HG03575 (cell line): ENCODE data around the gene LAMC1.

Experiments used
- ATAC-seq: cut with Tn5 transposase; IDR thresholded peaks from one replicate; pipeline ENCODE4 v1.9.1; 2021; ENCODE audit not compliant: unreplicated experiment, insufficient number of reproducible peaks, low FRiP score; ENCODE audit errors: extremely low read depth

The LAMC1 gene

DNA sequence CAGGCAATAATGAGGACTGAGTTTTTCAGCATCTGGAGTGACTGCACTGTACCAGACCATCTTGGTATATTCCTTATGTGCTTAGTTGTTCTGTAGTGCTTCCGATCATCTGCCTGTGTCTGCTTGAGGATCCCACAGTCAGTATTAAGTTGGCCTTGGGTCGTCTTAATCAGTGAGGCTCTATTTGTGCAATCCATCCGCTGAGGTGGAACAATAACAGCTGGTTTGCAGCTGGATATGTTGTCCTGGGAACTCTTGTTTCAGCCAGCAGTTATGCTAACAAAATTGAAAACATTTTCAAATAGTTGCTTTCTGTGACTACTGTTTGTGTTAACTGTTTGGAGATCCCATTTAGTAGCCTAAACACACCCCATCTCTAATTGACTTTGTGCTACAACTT lies 73.7 kb downstream of the LAMC1 start:
- no peak for ATAC-seq

DNA sequence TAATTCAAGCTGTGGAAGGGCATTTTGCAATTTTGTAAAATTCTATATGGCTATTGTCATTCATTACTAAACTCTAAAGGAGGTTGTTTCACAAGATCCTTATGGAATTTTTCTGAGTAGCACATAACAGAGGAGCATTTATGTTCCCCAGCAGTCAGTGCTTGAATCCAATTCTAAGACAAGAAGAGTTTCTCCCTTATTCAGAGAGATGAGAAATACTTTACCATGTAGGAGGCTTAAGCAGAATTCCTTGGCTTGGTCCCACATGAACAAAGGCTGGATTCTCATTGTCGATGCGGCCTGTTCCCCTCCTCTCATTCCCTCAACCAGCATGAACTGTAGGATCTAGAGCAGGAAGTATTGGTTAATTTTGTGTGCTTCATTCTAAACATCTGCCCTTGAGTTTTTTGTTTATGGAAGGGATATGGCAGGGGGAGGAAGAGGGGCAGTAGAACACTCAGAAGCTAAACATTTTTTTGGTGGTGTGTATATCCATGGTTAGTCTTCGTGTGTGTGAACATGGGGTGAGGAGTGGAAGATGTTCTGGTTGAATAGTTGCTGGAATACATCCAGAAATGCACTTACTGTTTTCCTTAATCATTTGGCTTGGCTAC lies 74.3 kb downstream of the LAMC1 start:
- no peak for ATAC-seq

DNA sequence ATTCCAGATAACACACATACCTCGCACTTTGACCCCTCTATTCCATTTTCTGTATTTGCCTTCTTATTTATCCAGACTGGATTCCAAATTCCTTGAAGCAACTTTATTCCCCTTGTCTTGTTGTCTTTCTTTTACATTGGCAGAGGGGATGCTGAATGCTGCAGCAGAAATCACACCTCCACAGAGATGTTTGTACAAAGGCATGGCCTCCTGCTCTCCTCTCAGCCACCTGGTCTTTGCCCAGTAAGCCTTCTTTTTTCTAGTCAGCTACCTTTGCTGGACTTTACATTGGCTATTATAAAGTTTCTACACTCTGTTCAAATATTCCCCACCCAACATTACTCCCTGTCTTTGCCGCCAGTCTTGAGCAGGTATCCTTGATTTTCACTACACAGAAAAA lies 75.1 kb downstream of the LAMC1 start:
- no peak for ATAC-seq

DNA sequence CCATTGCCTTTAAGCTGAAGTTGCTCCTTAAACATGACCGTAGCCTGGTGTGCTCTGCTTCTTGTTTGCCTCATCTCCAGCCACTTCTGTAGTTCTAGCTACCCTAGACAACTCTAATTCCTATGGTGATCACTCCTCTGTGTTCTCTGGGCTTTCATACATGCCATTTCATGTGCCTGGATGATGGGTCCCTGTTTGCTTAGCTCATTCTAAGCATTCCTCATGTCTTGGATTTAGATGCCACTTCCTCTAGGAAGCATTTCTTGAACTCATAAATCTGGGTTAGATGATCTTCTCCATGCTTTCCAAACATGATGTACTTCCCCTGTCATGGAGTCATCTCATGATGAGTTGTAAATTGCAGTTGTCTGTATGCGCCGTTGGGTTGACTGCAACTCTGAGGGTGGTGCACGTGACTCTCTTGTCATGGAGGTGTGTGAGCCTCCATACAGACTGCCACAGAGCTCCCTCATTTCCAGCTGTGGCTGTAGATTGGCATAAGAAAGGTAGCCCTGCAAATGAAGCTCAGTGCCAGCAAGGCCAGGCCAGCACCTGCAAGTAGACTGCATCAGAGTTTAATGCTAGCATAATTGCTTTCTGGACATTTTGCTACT lies 77.2 kb downstream of the LAMC1 start:
- no peak for ATAC-seq

GRCh38 chr1:183101081-183101480 lies 77.9 kb downstream of the LAMC1 start:
- no peak for ATAC-seq

GRCh38 chr1:183101841-183102276 lies 78.6 kb downstream of the LAMC1 start:
- ATAC-seq = no peak

- no peak for ATAC-seq
These were observed 79.9 kb downstream of the LAMC1 start for GRCh38 chr1:183103147-183103546.

- no peak for ATAC-seq
These were observed 80.4 kb downstream of the LAMC1 start for GRCh38 chr1:183103577-183103976.

DNA sequence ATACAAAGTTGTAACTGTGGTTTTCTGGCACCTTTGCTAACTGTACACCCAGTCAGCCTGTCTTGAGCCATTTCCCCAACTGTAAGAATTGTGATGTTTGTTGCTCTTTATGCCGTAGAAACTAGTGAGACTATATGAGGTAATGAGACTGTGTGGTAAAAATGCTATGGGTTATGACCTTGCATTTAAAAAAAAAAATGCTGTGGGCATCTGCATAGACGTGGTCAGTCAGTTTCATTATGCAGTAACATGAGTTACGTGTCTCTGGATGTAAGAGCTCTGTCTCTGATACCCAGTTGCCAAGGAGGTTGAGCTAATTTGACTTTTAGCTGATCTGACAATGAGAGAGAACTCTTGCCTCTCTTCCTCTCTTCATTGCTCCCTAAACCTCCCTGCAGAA lies 82.2 kb downstream of the LAMC1 start:
- no peak for ATAC-seq

- no peak for ATAC-seq
These were observed 82.9 kb downstream of the LAMC1 start for GRCh38 chr1:183106166-183106565.

DNA sequence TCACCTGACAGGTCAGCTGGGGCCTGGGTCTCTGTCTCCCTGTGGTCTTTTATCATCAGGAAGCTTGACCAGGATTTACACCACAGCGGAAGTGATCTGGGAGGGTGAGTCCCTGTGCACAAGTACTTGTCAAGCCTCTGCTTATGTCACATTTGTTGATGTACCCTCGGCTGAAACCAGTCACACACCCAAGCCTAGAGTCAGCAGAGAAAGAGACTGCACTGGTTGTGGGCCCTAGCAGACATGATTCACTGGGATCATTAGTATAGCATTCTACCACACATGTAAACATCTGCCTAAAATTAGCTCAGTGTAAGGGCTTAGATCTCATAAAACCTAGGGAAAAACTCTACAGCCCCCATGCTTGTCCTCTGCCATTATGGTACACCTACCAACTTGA lies 83.5 kb downstream of the LAMC1 start:
- ATAC-seq = no peak

DNA sequence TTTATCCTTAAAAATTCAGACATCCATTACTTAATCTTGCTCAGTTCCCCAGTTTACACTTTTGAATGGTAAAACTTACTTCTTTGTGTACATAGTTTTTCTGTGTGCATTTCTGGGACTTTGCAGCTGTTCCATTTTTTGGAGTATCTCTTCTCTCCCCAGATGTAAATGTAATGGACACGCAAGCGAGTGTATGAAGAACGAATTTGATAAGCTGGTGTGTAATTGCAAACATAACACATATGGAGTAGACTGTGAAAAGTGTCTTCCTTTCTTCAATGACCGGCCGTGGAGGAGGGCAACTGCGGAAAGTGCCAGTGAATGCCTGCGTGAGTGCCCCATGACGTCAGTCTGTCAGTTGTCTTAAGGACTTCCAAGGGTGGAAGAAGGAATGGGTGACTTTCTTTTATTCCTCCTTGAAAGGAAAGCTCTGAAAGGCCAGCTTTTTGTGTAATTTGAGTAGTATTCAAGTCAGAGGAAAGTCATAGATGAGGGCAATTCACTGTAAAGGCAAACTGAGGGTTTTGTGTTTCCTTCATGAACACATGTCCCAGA lies 87.2 kb downstream of the LAMC1 start:
- no peak for ATAC-seq

DNA sequence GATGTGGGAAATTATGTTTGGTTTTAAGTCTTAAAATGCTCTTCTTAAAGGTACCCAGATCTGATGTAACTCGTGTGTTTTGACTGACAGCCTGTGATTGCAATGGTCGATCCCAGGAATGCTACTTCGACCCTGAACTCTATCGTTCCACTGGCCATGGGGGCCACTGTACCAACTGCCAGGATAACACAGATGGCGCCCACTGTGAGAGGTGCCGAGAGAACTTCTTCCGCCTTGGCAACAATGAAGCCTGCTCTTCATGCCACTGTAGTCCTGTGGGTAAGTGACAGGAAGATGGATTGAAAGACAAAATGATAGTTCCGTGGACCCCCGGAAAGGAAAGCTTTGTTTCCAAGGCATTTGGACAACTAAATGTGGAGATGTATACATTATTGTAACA lies 91.2 kb downstream of the LAMC1 start:
- no peak for ATAC-seq

GRCh38 chr1:183116416-183116815 lies 93.2 kb downstream of the LAMC1 start:
- no peak for ATAC-seq

GRCh38 chr1:183121609-183122008 lies 98.4 kb downstream of the LAMC1 start:
- ATAC-seq = no peak

- ATAC-seq = no peak
These were observed 101.0 kb downstream of the LAMC1 start for GRCh38 chr1:183124259-183124658.

- ATAC-seq = no peak
These were observed 102.2 kb downstream of the LAMC1 start for GRCh38 chr1:183125279-183125999.

DNA sequence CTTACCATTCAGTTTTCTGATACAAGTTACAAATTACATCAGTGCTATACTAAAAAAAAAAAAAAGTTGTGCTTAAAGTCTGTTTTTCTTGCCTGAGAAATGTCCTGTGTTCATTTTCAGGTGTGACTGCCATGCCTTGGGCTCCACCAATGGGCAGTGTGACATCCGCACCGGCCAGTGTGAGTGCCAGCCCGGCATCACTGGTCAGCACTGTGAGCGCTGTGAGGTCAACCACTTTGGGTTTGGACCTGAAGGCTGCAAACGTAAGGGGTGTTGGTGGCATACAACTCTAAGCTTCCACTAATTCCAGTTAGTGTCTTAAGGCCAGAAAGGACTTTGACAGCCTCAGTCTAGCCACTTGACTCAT lies 102.8 kb downstream of the LAMC1 start:
- no peak for ATAC-seq

DNA sequence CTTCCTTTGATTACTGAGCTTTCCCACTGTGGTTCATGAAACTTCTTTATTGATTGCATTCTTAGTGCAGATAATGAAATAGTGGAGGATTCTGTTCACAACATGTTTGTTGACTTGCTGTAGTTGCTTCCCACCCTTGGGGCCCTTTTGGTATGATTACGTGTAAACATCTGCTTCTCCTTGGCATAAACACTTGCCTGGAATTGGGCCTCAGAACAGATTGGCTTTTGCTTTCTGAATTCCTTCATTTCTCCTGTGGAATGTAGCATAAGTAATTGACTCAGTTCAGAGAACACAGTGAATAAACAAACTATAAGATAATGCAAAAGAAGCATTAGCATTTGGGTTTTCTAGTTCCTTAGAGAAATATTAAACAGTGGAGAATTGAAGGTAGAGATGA lies 103.3 kb downstream of the LAMC1 start:
- ATAC-seq = no peak
